ENCODE data around the gene TMEM248.

- TF ChIP-seq CTCF (IDR thresholded peaks at IDR 0.05), result no peak
- TF ChIP-seq POLR2A (IDR thresholded peaks at IDR 0.05), result no peak
These were observed 25.5 kb downstream of the TMEM248 start for GRCh38 chr7:66946545-66946944.
